GM18499 (cell line): Measurements from ENCODE around the gene CES3.
"Not testable (repeated sequence)": the region's sequence is repeated elsewhere in the genome, so short reads cannot be mapped to it uniquely, and the experiment has no call there.

Experiments
- ATAC-seq: cut with Tn5 transposase; IDR thresholded peaks from one replicate; pipeline ENCODE4 v1.9.1; 2021; ENCODE audit warnings: moderate number of reproducible peaks; ENCODE audit not compliant: insufficient read depth, unreplicated experiment

Gene CES3

GRCh38 chr16:66961914-66962313 lies 848 bp downstream of the CES3 start:
- ATAC-seq = no peak

- no peak for ATAC-seq
These were observed 3.0 kb downstream of the CES3 start for GRCh38 chr16:66964049-66964448.

- ATAC-seq = no peak
These were observed 7.8 kb downstream of the CES3 start for GRCh38 chr16:66968847-66969246.

- ATAC-seq = no peak
These were observed 10.0 kb downstream of the CES3 start for GRCh38 chr16:66970775-66971720.

- no peak for ATAC-seq
These were observed 11.9 kb downstream of the CES3 start for GRCh38 chr16:66972983-66973382.

- ATAC-seq = no peak
These were observed 12.7 kb downstream of the CES3 start for GRCh38 chr16:66973716-66974115.

GRCh38 chr16:66974156-66974931 lies 13.3 kb downstream of the CES3 start:
- ATAC-seq = not testable (repeated sequence)

GRCh38 chr16:66974932-66975246 lies 13.8 kb downstream of the CES3 start:
- not testable (repeated sequence) for ATAC-seq

- no peak for ATAC-seq
These were observed 14.3 kb downstream of the CES3 start for GRCh38 chr16:66975302-66975893.

GRCh38 chr16:66976746-66977145 lies 15.7 kb downstream of the CES3 start:
- no peak for ATAC-seq

GRCh38 chr16:66977341-66978113 lies 16.5 kb downstream of the CES3 start:
- no peak for ATAC-seq

GRCh38 chr16:66979011-66979717 lies 18.1 kb downstream of the CES3 start:
- ATAC-seq = no peak

GRCh38 chr16:66983033-66983432 lies 22.0 kb downstream of the CES3 start:
- ATAC-seq = no peak

GRCh38 chr16:66984892-66985311 lies 23.8 kb downstream of the CES3 start:
- ATAC-seq = no peak

GRCh38 chr16:66986559-66986958 lies 25.5 kb downstream of the CES3 start:
- ATAC-seq = no peak

- ATAC-seq = no peak
These were observed 27.2 kb downstream of the CES3 start, which contains the start of gene CES4A for GRCh38 chr16:66988197-66988788. TSS of gene CES4A (plus strand) at chr16:66988589. CDS start at chr16:66988773, 184 bp downstream.

- ATAC-seq = no peak
These were observed 30.5 kb downstream of the CES3 start for GRCh38 chr16:66991545-66992077.

GRCh38 chr16:66993558-66993957 lies 32.5 kb downstream of the CES3 start:
- not testable (repeated sequence) for ATAC-seq
